GM12878 (cell line): ENCODE data around the gene DMAC2. TPM values are rescaled to one million over a fixed set of nuclear protein-coding genes. Genes with fewer than 3 reads are reported as not detected.

Experiments used
- ATAC-seq: fragments of 200-7000 bp; cut with Tn5 transposase; 3 replicates; pipeline ENCODE4 v1.9.1; 2020; ENCODE audit warnings: mild to moderate bottlenecking, moderate library complexity
- BruUV-seq: library from RNA; stranded (reverse); fragments of 400-500 nt; replicated peaks from 2 replicates; lab custom pipeline; 2021; lab: Mats Ljungman, UMichigan
- CTCF ChIA-PET: fragments of 300-600 bp; sonication (Branson Sonifier 250); formaldehyde crosslinking; extraction: SDS; loops from one replicate; lab custom pipeline; 2021; ENCODE audit warnings: inconsistent platforms; lab: Yijun Ruan, JAX
- POLR2A ChIA-PET: fragments of 350-600 bp; formaldehyde crosslinking; extraction: SDS; loops from one replicate; lab custom pipeline; 2021; ENCODE audit warnings: inconsistent platforms; lab: Charles Lee
- RAD21 ChIA-PET: fragments of 300-600 bp; sonication (Branson Sonifier 250); formaldehyde crosslinking; loops from one replicate; lab custom pipeline; 2023; ENCODE audit warnings: antibody characterized with exemption; ENCODE audit not compliant: unreplicated experiment; lab: Charles Lee
- SMC1A ChIA-PET: fragments of 300-600 bp; sonication (Branson Sonifier 250); formaldehyde crosslinking; loops from one replicate; lab custom pipeline; 2023; ENCODE audit not compliant: unreplicated experiment, uncharacterized antibody; lab: Charles Lee
- DNase-seq: peaks from one replicate; pipeline ENCODE4 v3.0.0-alpha.2; 2011; ENCODE audit warnings: low read depth, low spot score
- FAIRE-seq: peaks from 3 replicates; lab custom pipeline; 2011; peaks lifted over from hg19 to GRCh38; lab: Jason Lieb, UNC
- H2AFZ ChIP-seq: 2 replicates; pipeline ENCODE4 v1.6.0; 2011; ENCODE audit warnings: low read depth, low read length, control low read depth; ENCODE audit not compliant: control insufficient read depth
- H3K27ac ChIP-seq: 2 replicates; pipeline ENCODE4 v1.5.1; 2011; ENCODE audit warnings: control low read depth; ENCODE audit not compliant: control insufficient read depth, insufficient read depth
- H3K27me3 ChIP-seq, 2 experiments: replicated peaks in 1 of 2; 2 replicates each; pipeline versions ENCODE4 v1.6.0 to v1.6.1; 2011; ENCODE audit warnings: low read length in 1 of 2; ENCODE audit not compliant: control insufficient read depth in 2 of 2, insufficient read depth in 2 of 2
- H3K36me3 ChIP-seq, 2 experiments: 2 replicates each; pipeline ENCODE4 v1.5.1; 2011; ENCODE audit warnings: low read length in 1 of 2; ENCODE audit not compliant: control insufficient read depth in 2 of 2, insufficient read depth in 2 of 2
- H3K4me1 ChIP-seq: 2 replicates; pipeline ENCODE4 v1.6.1; 2011; ENCODE audit warnings: mild to moderate bottlenecking, low read length, moderate library complexity, mixed read lengths; ENCODE audit not compliant: control insufficient read depth, insufficient read depth
- H3K4me2 ChIP-seq: 2 replicates; pipeline ENCODE4 v1.6.0; 2011; ENCODE audit warnings: control low read depth; ENCODE audit not compliant: control insufficient read depth, insufficient read depth
- H3K4me3 ChIP-seq: fragments of 200-600 bp; sonication (generic); 2 replicates; pipeline ENCODE4 v1.5.1; 2016
- H3K79me2 ChIP-seq: 2 replicates; pipeline ENCODE4 v1.6.0; 2011; ENCODE audit warnings: low read length; ENCODE audit not compliant: control insufficient read depth, insufficient read depth
- H3K9ac ChIP-seq: 2 replicates; pipeline ENCODE4 v1.8.0; 2011; ENCODE audit warnings: low read length, control low read depth, mixed read lengths; ENCODE audit not compliant: control insufficient read depth, insufficient read depth
- H3K9me3 ChIP-seq: replicated peaks from 3 replicates; pipeline ENCODE4 v1.5.1; 2011; ENCODE audit warnings: mild to moderate bottlenecking, low read length; ENCODE audit not compliant: control insufficient read depth, insufficient read depth
- H4K20me1 ChIP-seq: 2 replicates; pipeline ENCODE4 v1.6.0; 2011; ENCODE audit not compliant: control insufficient read depth, insufficient read depth
- CEBPB ChIP-seq, 2 experiments: fragments of 150-350 bp in 1 of 2; IDR thresholded peaks; 2 replicates each; pipeline ENCODE4 v1.6.1; 2012 to 2014; ENCODE audit warnings: low read depth in 2 of 2, low read length in 2 of 2, borderline replicate concordance in 1 of 2, inconsistent platforms in 1 of 2
- FOS ChIP-seq: IDR thresholded peaks from 3 replicates; pipeline ENCODE4 v1.6.1; 2011; ENCODE audit warnings: borderline replicate concordance; ENCODE audit not compliant: insufficient read length; ENCODE audit errors: extremely low read depth
- HSF1 ChIP-seq: fragments of 150-350 bp; IDR thresholded peaks from 2 replicates; pipeline ENCODE4 v1.6.1; 2014; ENCODE audit warnings: mild to moderate bottlenecking, low read depth, low read length
- SMAD1 ChIP-seq: fragments of 450-650 bp; IDR thresholded peaks from 2 replicates; pipeline ENCODE4 v1.6.1; 2018; ENCODE audit warnings: mild to moderate bottlenecking, low read depth; ENCODE audit not compliant: partially characterized antibody
- SPI1 ChIP-seq: IDR thresholded peaks from 2 replicates; pipeline ENCODE4 v1.6.1; 2011; ENCODE audit warnings: low read depth, mild to moderate bottlenecking, low read length, moderate library complexity, borderline replicate concordance; ENCODE audit not compliant: insufficient read depth
- TCF3 ChIP-seq: IDR thresholded peaks from 2 replicates; pipeline ENCODE4 v1.6.1; 2012; ENCODE audit warnings: low read depth, mild to moderate bottlenecking, low read length, borderline replicate concordance; ENCODE audit not compliant: insufficient read depth
- ZNF24 ChIP-seq: fragments of 450-650 bp; IDR thresholded peaks from 2 replicates; pipeline ENCODE4 v1.6.1; 2017; ENCODE audit warnings: antibody characterized with exemption, mild to moderate bottlenecking
- WGBS: methylation state at CpG from one replicate; pipeline ENCODE4 v1.1.6; 2016; ENCODE audit warnings: low lambda C conversion rate; ENCODE audit not compliant: insufficient replicate concordance, insufficient coverage; ENCODE audit errors: missing lambda C conversion rate; 5-methylcytosine and 5-hydroxymethylcytosine counted together
- in situ Hi-C: fragments of 300-500 bp; cut with MboI; formaldehyde crosslinking; loops from 9 replicates; pipeline ENCODE4 v1.14.3; 2018; ENCODE audit warnings: mixed read lengths
- intact Hi-C: fragments of 100-400 bp; cut with micrococcal nuclease; formaldehyde crosslinking; loops from one replicate; pipeline ENCODE4 v1.14.2; 2022; ENCODE audit not compliant: unreplicated experiment
- polyA plus RNA-seq, 11 experiments: library from polyadenylated mRNA; depleted of rRNA in 4 of 11; unstranded in 6 of 11; stranded (reverse) in 5 of 11; fragments of >200 nt; fragmentation: Nextera tagmentation in 4 of 11; fragmentation: Illumina TruSeq in 1 of 11; extraction: Ambion mirVana in 4 of 11; extraction: Trizol in 1 of 11; gene quantifications; 1 replicate in 1 of 11; 2 replicates in 10 of 11; pipeline versions ENCODE4 v1.2.1 to v1.2.3, GENCODE V29; 2011 to 2016; ENCODE audit warnings: inconsistent platforms in 2 of 11, missing spikeins in 2 of 11, low read depth in 1 of 11
- total RNA-seq, 4 experiments: library from RNA; depleted of rRNA in 3 of 4; stranded (reverse); fragments of >200 nt in 3 of 4; fragmentation: Illumina TruSeq in 1 of 4; extraction: Trizol in 1 of 4; gene quantifications; 2 replicates each; pipeline versions ENCODE4 v1.2.1 to v1.2.3, GENCODE V29; 2013 to 2021
- TF ChIP-seq, protein P1 (sequence below): IDR thresholded peaks from 2 replicates; pipeline ENCODE4 v1.6.1; 2012; ENCODE audit warnings: improper control_type of control experiment, low read depth, low read length; ENCODE audit not compliant: insufficient replicate concordance
- TF ChIP-seq, protein P2 (sequence below): IDR thresholded peaks from 2 replicates; pipeline ENCODE4 v1.6.1; 2011; ENCODE audit warnings: low read depth, low read length, improper control_type of control experiment, borderline replicate concordance

The DMAC2 gene
- total and polyA plus RNA-seq, 10 of the 15 experiments (the other 5 are each of a cell fraction or from before 2014, with no cell fraction given): 10.8 to 57.2 (median 42.7) TPM

GRCh38 chr19:41478875-41479756 lies 39.4 kb upstream of the DMAC2 start:
- H3K79me2 ChIP-seq: no peaks in the 10 kb centered on the region
- in situ Hi-C loops: no loop called here
- H3K27me3 ChIP-seq: peaks cover 0 to 6% of the 10 kb centered on the region in 2 experiments; a peak in 3 of 4 replicates
- no peak for ATAC-seq
- H3K9me3 ChIP-seq: peaks cover 2% of the 10 kb centered on the region; the same call in 1 of the 3 replicates
- H3K4me1 ChIP-seq: peaks cover 3% of the 10 kb centered on the region; the same call in 1 of the 2 replicates
- no peaks in the 10 kb centered on the region for H4K20me1 ChIP-seq
- no peak overlapping the region for H2AFZ ChIP-seq
- ChIA-PET CTCF (interaction anchor here (1.1 kb wide), 1 partner anchor 84 kb away, joined by 3 read pairs; no protein-coding TSS in a partner anchor), SMC1A (no interaction called here), RAD21 (no interaction called here), POLR2A (interaction anchor here (0.6 kb wide), 1 partner anchor 64 kb away, joined by 3 read pairs; no protein-coding TSS in a partner anchor)
- BruUV-seq: no TSS peak
- no peak for DNase-seq
- intact Hi-C loops: no loop called here
- H3K36me3 ChIP-seq: no peaks in the 10 kb centered on the region
- no peak for FAIRE-seq
- H3K9ac ChIP-seq: no peak overlapping the region
- no peak overlapping the region for H3K4me2 ChIP-seq
- WGBS: 41% methylated on average over 15 of the region's 15 CpGs
- H3K4me3 ChIP-seq: no peak overlapping the region
- no peak overlapping the region for H3K27ac ChIP-seq
- TF ChIP-seq CEBPB (IDR thresholded peaks at IDR 0.05; ENCODE audit: borderline replicate concordance in 1 of 2, low read depth in 2 of 2, low read length in 2 of 2) (no peak), ZNF24 (no peak), HSF1 (no peak), SMAD1 (no peak), FOS (no peak), SPI1 (no peak), TCF3 (no peak)
- TF ChIP-seq, protein P1, sequence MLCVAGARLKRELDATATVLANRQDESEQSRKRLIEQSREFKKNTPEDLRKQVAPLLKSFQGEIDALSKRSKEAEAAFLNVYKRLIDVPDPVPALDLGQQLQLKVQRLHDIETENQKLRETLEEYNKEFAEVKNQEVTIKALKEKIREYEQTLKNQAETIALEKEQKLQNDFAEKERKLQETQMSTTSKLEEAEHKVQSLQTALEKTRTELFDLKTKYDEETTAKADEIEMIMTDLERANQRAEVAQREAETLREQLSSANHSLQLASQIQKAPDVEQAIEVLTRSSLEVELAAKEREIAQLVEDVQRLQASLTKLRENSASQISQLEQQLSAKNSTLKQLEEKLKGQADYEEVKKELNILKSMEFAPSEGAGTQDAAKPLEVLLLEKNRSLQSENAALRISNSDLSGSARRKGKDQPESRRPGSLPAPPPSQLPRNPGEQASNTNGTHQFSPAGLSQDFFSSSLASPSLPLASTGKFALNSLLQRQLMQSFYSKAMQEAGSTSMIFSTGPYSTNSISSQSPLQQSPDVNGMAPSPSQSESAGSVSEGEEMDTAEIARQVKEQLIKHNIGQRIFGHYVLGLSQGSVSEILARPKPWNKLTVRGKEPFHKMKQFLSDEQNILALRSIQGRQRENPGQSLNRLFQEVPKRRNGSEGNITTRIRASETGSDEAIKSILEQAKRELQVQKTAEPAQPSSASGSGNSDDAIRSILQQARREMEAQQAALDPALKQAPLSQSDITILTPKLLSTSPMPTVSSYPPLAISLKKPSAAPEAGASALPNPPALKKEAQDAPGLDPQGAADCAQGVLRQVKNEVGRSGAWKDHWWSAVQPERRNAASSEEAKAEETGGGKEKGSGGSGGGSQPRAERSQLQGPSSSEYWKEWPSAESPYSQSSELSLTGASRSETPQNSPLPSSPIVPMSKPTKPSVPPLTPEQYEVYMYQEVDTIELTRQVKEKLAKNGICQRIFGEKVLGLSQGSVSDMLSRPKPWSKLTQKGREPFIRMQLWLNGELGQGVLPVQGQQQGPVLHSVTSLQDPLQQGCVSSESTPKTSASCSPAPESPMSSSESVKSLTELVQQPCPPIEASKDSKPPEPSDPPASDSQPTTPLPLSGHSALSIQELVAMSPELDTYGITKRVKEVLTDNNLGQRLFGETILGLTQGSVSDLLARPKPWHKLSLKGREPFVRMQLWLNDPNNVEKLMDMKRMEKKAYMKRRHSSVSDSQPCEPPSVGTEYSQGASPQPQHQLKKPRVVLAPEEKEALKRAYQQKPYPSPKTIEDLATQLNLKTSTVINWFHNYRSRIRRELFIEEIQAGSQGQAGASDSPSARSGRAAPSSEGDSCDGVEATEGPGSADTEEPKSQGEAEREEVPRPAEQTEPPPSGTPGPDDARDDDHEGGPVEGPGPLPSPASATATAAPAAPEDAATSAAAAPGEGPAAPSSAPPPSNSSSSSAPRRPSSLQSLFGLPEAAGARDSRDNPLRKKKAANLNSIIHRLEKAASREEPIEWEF: no peak
- TF ChIP-seq, protein P2, sequence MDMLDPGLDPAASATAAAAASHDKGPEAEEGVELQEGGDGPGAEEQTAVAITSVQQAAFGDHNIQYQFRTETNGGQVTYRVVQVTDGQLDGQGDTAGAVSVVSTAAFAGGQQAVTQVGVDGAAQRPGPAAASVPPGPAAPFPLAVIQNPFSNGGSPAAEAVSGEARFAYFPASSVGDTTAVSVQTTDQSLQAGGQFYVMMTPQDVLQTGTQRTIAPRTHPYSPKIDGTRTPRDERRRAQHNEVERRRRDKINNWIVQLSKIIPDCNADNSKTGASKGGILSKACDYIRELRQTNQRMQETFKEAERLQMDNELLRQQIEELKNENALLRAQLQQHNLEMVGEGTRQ: no peak
